Smooth muscle cell of the umbilical artery (primary cell): ENCODE measurements around the gene PARP1. TPM values are rescaled to one million over a fixed set of nuclear protein-coding genes. Genes with fewer than 3 reads are reported as not detected.

ENCODE experiments used
- total RNA-seq: library from RNA; depleted of rRNA; stranded (reverse); fragments of >200 nt; gene quantifications from 2 replicates; pipeline ENCODE4 v1.2.3, GENCODE V29; 2014

Gene PARP1
- 51.7 and 109 TPM in 2 replicates for total RNA-seq

DNA sequence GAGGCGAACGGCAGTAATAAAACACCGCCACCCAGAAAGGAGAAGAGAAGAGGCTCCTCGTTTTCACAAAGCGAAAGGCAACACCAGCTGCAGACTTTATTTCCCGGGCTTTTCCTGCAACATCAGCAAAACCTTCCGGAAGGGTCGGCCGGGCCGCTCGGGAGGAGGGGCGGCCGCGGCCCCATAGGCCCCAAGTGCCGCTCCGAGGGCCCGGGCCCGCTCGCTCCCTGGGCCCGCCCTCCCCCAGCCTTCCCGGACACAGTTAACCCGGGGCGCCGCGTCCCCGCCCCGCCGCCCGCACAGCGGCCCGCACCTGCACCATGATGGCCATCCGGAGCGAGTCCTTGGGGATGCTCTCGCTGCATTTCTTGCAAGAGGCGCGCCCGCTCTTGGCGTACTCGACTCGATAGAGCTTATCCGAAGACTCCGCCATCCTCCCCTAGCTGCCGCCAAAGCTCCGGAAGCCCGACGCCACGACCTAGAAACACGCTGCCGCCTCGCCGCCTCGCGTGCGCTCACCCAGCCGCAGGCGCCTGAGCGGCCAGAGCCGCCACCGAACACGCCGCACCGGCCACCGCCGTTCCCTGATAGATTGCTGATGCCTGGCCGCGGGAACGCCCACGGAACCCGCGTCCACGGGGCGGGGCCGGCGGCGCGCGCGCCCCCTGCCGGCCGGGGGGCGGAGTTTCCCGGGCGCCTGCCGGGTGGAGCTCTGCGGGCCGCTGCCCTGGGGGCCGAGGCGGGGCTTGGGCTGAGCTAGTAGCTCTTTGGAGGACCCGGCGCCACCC is at the start of gene PARP1:
Gene PARP1 (minus strand): TSS at position 597 of the 788 bp plus-strand sequence. CDS start 164 bp downstream, at position 433.

Other genes starting within 250 kb of the PARP1 start
- gene ACBD3, start 221.4 kb downstream of the PARP1 start, total RNA-seq: 90.9 and 108 TPM in 2 replicates
- gene MIXL1, start 184.4 kb downstream of the PARP1 start, total RNA-seq: not detected in 2 replicates
- gene LIN9, start 98.9 kb downstream of the PARP1 start, total RNA-seq: 1.8 and 5.0 TPM in 2 replicates
- not detected in 2 replicates for gene STUM, start 140.7 kb upstream of the PARP1 start, total RNA-seq